HL-60 (cell line): ENCODE results near the gene RNF166.
A peak's percentile ranks its signal among the peaks of the same experiment; 100 is the strongest.

Source experiments
- DNase-seq, 2 experiments: peaks; one replicate each; pipeline ENCODE4 v3.0.0-alpha.2; 2010 to 2020; ENCODE audit warnings: low read depth in 1 of 2, low spot score in 1 of 2
- H3K27ac ChIP-seq: fragments of 250-450 bp; sonication (Bioruptor Pico); replicated peaks from 2 replicates; pipeline ENCODE4 v1.5.1; 2020; ENCODE audit warnings: mild to moderate bottlenecking, moderate library complexity
- H3K27me3 ChIP-seq: fragments of 250-450 bp; sonication (Bioruptor Pico); 2 replicates; pipeline ENCODE4 v1.5.1; 2021; ENCODE audit warnings: mild to moderate bottlenecking, moderate library complexity; ENCODE audit not compliant: insufficient read depth, poor library complexity, severe bottlenecking
- H3K4me3 ChIP-seq: replicated peaks from 2 replicates; pipeline ENCODE4 v1.5.1; 2011; ENCODE audit warnings: mild to moderate bottlenecking, control low read depth, low read length; ENCODE audit not compliant: insufficient read depth
- CTCF ChIP-seq: IDR thresholded peaks from one replicate; pipeline ENCODE4 v1.5.1; 2011; ENCODE audit warnings: low read length, control low read depth, inconsistent platforms; ENCODE audit not compliant: insufficient read depth
- GABPA ChIP-seq: IDR thresholded peaks from 2 replicates; pipeline ENCODE4 v1.6.1; 2012; ENCODE audit warnings: low read depth
- POLR2AphosphoS5 ChIP-seq: IDR thresholded peaks from 2 replicates; pipeline ENCODE4 v1.6.1; 2012; ENCODE audit warnings: low read depth
- REST ChIP-seq: IDR thresholded peaks from 2 replicates; pipeline ENCODE4 v1.6.1; 2012; ENCODE audit warnings: low read depth; ENCODE audit not compliant: insufficient replicate concordance
- SPI1 ChIP-seq: IDR thresholded peaks from 2 replicates; pipeline ENCODE4 v1.6.1; 2012; ENCODE audit warnings: low read depth, mild to moderate bottlenecking, borderline replicate concordance

The RNF166 gene

GRCh38 chr16:88738151-88739084 is 32.2 kb upstream of the RNF166 start:
- no peaks in the 10 kb centered on the region for H3K27me3 ChIP-seq
- no peak for DNase-seq

DNA sequence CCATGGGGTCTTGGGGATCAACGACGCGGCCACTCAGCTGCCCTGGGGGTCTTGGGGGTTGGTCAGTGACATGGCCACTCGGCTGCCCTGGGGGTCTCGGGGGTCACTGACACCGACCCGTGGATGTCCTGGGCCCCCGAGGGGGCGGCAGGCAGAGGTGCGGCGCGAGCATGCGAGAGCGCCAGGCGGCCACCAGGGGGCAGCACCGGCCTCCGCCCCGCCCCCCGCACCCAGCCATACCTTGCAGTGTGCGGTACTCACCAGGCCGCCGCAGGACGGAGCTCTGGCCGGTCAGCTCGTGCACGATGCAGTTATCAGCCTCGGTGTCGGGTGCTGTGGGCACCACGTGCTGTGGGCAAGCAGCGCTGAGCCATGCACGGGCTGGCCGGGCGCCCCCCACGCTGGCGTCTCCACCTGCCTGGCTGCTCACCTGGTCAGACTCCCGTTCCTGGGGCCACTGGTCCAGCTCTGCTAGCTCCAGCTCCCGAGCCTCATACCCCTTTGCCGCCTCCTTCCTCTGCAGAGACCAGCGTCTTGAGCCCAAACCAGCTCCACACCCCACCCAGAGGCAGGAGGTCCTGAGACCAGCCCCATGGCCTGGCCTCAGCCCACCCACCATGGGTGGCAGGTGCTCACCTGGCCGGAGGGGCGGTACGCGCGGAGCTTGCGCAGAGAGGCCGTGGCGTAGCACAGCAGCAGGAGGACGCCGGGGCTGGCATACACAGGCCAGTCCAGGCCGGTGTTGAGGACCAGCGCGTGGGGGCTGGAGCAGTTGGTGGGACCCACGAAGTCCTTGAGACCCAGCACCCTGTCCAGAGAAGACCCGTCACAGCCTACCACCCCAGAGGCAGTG is 31.3 kb upstream of the RNF166 start:
- H3K4me3 ChIP-seq = no peak overlapping the region
- DNase-seq = peak; percentile 64 to 75
- H3K27me3 ChIP-seq = no peaks in the 10 kb centered on the region
- H3K27ac ChIP-seq = no peak overlapping the region
- TF ChIP-seq CTCF = peak; percentile 36
- no peak for TF ChIP-seq SPI1

More at GRCh38 chr16:88738151-88739084, 32.2 kb upstream of the RNF166 start:
- Histone ChIP-seq H3K4me3 (no peak overlapping the region), H3K27ac (no peak overlapping the region)
- no peak; the same call in 1 of the 2 replicates for TF ChIP-seq POLR2AphosphoS5
- TF ChIP-seq CTCF = no peak
- TF ChIP-seq GABPA = no peak
- TF ChIP-seq REST = no peak
- no peak for TF ChIP-seq SPI1

DNA sequence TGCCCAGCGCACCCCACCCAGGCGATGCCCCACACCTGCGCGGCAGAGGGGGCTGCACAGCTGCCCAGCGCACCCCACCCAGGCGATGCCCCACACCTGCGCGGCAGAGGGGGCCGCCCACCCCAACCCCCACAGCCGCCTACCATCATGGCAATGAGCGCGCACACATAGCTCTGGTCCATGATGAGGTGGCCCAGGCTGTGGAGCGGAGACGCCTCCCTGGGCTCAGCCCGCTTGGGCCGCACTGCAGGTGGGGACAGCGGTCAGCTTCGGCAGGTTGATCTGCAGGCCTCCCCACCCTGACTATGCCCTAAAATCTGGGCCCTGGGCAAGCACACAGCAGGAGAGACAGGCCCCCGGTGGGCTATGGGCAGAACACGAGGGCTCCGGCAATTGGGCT is 30.3 kb upstream of the RNF166 start:
- no peak for DNase-seq
- no peaks in the 10 kb centered on the region for H3K27me3 ChIP-seq
- no peak overlapping the region for H3K27ac ChIP-seq
- H3K4me3 ChIP-seq = no peak overlapping the region
- no peak for TF ChIP-seq GABPA

- no peak for DNase-seq
- H3K27ac ChIP-seq = no peak overlapping the region
- TF ChIP-seq GABPA = no peak
- TF ChIP-seq CTCF = no peak
- no peak for TF ChIP-seq POLR2AphosphoS5
- no peak for TF ChIP-seq REST
- TF ChIP-seq SPI1 = no peak
- H3K4me3 ChIP-seq = no peak overlapping the region
- no peaks in the 10 kb centered on the region for H3K27me3 ChIP-seq
Measured at GRCh38 chr16:88736088-88736487, 29.9 kb upstream of the RNF166 start.
